ENCODE data around the gene FNDC5. TPM values are rescaled to one million over a fixed set of nuclear protein-coding genes. Genes with fewer than 3 reads are reported as not detected.

Gene FNDC5
- polyA plus RNA-seq, 1 donor (not counting 4 experiments of a cell fraction or from before 2014, with no cell fraction given) = not detected

DNA sequence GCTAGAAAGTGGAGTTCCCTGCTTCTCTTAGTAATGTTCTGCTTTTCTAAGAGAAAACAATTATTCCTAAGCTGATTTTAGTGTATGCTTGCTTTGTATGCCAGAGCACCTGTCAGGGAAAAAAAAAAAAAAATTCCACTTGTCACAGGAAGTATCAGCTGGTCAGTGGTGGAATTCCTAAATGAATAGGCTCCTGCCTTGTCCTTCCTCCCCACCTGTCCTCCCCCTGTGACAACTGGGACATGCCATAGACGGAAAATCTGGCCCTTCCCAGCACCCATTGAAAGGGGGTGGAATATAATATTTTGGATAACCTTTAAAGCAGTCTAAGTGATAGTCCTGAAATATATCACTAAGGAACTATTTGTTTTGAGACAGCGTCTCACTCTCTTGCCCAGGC, 10.8 kb downstream of the FNDC5 start:
- H4K20me1 ChIP-seq (ENCODE audit: control insufficient read depth, extremely low read depth, insufficient read depth, low read length) = no peaks in the 10 kb centered on the region
- no peak overlapping the region for H3K4me2 ChIP-seq (ENCODE audit: control insufficient read depth, extremely low read depth, insufficient read depth, low read depth, low read length)
- no peak for DNase-seq (ENCODE audit: low read depth, low spot score)
- H3K4me3 ChIP-seq (ENCODE audit: control insufficient read depth in 2 of 3, extremely low read depth in 1 of 3, insufficient read depth in 2 of 3, low read depth in 1 of 3, low read length in 3 of 3) = no peak overlapping the region
- no peaks in the 10 kb centered on the region for H3K9me1 ChIP-seq (ENCODE audit: control insufficient read depth, extremely low read depth, insufficient read depth, low read length)
- H3K79me2 ChIP-seq (ENCODE audit: control insufficient read depth, insufficient read depth, low read length) = no peaks in the 10 kb centered on the region
- H2AFZ ChIP-seq (ENCODE audit: control insufficient read depth, low read length) = no peak overlapping the region
- H3K27ac ChIP-seq (ENCODE audit: control insufficient read depth, insufficient read depth, low read length) = no peak overlapping the region
- no peak overlapping the region for H3K9ac ChIP-seq (ENCODE audit: control insufficient read depth, extremely low read depth, insufficient read depth, low read length)
- dilution Hi-C loops (cut with MboI; ENCODE audit: extremely low pct_ligation_motif_present, low sequenced_read_pairs) = no loop called here
- TF ChIP-seq EZH2 (IDR thresholded peaks at IDR 0.05; ENCODE audit: low read length) = no peak
- TF ChIP-seq, protein P1, sequence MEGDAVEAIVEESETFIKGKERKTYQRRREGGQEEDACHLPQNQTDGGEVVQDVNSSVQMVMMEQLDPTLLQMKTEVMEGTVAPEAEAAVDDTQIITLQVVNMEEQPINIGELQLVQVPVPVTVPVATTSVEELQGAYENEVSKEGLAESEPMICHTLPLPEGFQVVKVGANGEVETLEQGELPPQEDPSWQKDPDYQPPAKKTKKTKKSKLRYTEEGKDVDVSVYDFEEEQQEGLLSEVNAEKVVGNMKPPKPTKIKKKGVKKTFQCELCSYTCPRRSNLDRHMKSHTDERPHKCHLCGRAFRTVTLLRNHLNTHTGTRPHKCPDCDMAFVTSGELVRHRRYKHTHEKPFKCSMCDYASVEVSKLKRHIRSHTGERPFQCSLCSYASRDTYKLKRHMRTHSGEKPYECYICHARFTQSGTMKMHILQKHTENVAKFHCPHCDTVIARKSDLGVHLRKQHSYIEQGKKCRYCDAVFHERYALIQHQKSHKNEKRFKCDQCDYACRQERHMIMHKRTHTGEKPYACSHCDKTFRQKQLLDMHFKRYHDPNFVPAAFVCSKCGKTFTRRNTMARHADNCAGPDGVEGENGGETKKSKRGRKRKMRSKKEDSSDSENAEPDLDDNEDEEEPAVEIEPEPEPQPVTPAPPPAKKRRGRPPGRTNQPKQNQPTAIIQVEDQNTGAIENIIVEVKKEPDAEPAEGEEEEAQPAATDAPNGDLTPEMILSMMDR (optimal IDR thresholded peaks at IDR 0.05 in 1 of 3, IDR thresholded peaks at IDR 0.05 in 1 of 3, conservative IDR thresholded peaks at IDR 0.05 in 1 of 3; ENCODE audit: extremely low read depth in 1 of 3, insufficient read depth in 2 of 3, low read length in 3 of 3) = no peak
- H3K4me1 ChIP-seq (ENCODE audit: control insufficient read depth, extremely low read depth, insufficient read depth, low read length) = peaks cover 14% of the 10 kb centered on the region
- peaks cover 1 to 9% of the 10 kb centered on the region in 2 experiments for H3K36me3 ChIP-seq (ENCODE audit: control insufficient read depth in 2 of 2, extremely low read depth in 1 of 2, insufficient read depth in 2 of 2, low read length in 2 of 2)
- H3K9me3 ChIP-seq (ENCODE audit: control insufficient read depth, low read depth, low read length) = no peaks in the 10 kb centered on the region
- H3K27me3 ChIP-seq (ENCODE audit: control insufficient read depth, extremely low read depth, insufficient read depth, low read length) = no peaks in the 10 kb centered on the region
- no peak for FAIRE-seq

DNA sequence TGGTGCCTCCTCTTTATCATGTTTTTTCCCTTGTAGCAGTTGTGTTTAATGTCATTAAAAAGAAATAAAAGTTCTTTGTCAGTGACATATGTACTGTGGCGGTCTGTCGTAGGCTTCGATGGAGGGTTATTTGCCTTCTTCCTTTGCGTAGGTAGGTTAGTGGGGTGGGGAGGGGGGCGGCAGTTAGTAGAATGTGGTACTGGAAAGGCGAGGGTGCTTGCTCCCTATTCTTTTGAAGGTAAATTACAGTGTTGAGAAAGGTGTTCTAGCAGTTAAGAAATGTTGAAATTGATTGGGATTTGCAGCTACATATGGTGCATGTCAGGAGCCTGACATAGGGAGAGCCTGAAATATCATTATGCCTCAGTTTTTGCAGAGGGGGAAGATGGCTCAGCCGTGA, 11.9 kb downstream of the FNDC5 start:
- H3K4me2 ChIP-seq (ENCODE audit: control insufficient read depth, extremely low read depth, insufficient read depth, low read depth, low read length) = no peak overlapping the region
- no peak for FAIRE-seq
- peaks cover 14% of the 10 kb centered on the region for H3K4me1 ChIP-seq (ENCODE audit: control insufficient read depth, extremely low read depth, insufficient read depth, low read length)
- H3K79me2 ChIP-seq (ENCODE audit: control insufficient read depth, insufficient read depth, low read length) = no peaks in the 10 kb centered on the region
- no peak overlapping the region for H3K9ac ChIP-seq (ENCODE audit: control insufficient read depth, extremely low read depth, insufficient read depth, low read length)
- H4K20me1 ChIP-seq (ENCODE audit: control insufficient read depth, extremely low read depth, insufficient read depth, low read length) = no peaks in the 10 kb centered on the region
- H2AFZ ChIP-seq (ENCODE audit: control insufficient read depth, low read length) = no peak overlapping the region
- H3K9me3 ChIP-seq (ENCODE audit: control insufficient read depth, low read depth, low read length) = no peaks in the 10 kb centered on the region
- dilution Hi-C loops (cut with MboI; ENCODE audit: extremely low pct_ligation_motif_present, low sequenced_read_pairs) = no loop called here
- H3K27ac ChIP-seq (ENCODE audit: control insufficient read depth, insufficient read depth, low read length) = no peak overlapping the region
- DNase-seq (ENCODE audit: low read depth, low spot score) = no peak
- no peak overlapping the region for H3K4me3 ChIP-seq (ENCODE audit: control insufficient read depth in 2 of 3, extremely low read depth in 1 of 3, insufficient read depth in 2 of 3, low read depth in 1 of 3, low read length in 3 of 3)
- no peaks in the 10 kb centered on the region for H3K9me1 ChIP-seq (ENCODE audit: control insufficient read depth, extremely low read depth, insufficient read depth, low read length)
- no peak for TF ChIP-seq EZH2 (IDR thresholded peaks at IDR 0.05; ENCODE audit: low read length)
- TF ChIP-seq, protein P1 (optimal IDR thresholded peaks at IDR 0.05 in 1 of 3, IDR thresholded peaks at IDR 0.05 in 1 of 3, conservative IDR thresholded peaks at IDR 0.05 in 1 of 3; ENCODE audit: extremely low read depth in 1 of 3, insufficient read depth in 2 of 3, low read length in 3 of 3) = no peak
- H3K36me3 ChIP-seq (ENCODE audit: control insufficient read depth in 2 of 2, extremely low read depth in 1 of 2, insufficient read depth in 2 of 2, low read length in 2 of 2) = peaks cover 1 to 10% of the 10 kb centered on the region in 2 experiments
- no peaks in the 10 kb centered on the region for H3K27me3 ChIP-seq (ENCODE audit: control insufficient read depth, extremely low read depth, insufficient read depth, low read length)

Measured in keratinocyte (primary cell).